GM21423 (cell line): ENCODE results near the gene TPM3.
A peak's percentile ranks its signal among the peaks of the same experiment; 100 is the strongest.
"Not testable (repeated sequence)": the region's sequence is repeated elsewhere in the genome, so short reads cannot be mapped to it uniquely, and the experiment has no call there.

Experiments
- ATAC-seq: cut with Tn5 transposase; IDR thresholded peaks from one replicate; pipeline ENCODE4 v1.9.1; 2021; ENCODE audit warnings: mild to moderate bottlenecking, moderate library complexity; ENCODE audit not compliant: unreplicated experiment

The TPM3 gene

GRCh38 chr1:154170547-154171222, 21.2 kb downstream of the TPM3 start:
- no peak for ATAC-seq

GRCh38 chr1:154167461-154167860, 24.4 kb downstream of the TPM3 start:
- no peak for ATAC-seq

GRCh38 chr1:154166207-154166606, 25.7 kb downstream of the TPM3 start:
- ATAC-seq = no peak

- no peak for ATAC-seq
These were observed 32.3 kb downstream of the TPM3 start for GRCh38 chr1:154159554-154159953.

GRCh38 chr1:154158307-154159125, 33.4 kb downstream of the TPM3 start:
- ATAC-seq = no peak

- peak; percentile 74 for ATAC-seq
These were observed 34.2 kb downstream of the TPM3 start for GRCh38 chr1:154157520-154158306.

GRCh38 chr1:154155251-154155650, 36.6 kb downstream of the TPM3 start:
- no peak for ATAC-seq

GRCh38 chr1:154154534-154155191, 37.2 kb downstream of the TPM3 start, which contains the start of gene NUP210L:
TSS of gene NUP210L (minus strand) at chr1:154155073.
- ATAC-seq = no peak

GRCh38 chr1:154154053-154154452, 37.8 kb downstream of the TPM3 start:
- no peak for ATAC-seq

GRCh38 chr1:154151311-154151710, 40.6 kb downstream of the TPM3 start:
- no peak for ATAC-seq

- no peak for ATAC-seq
These were observed 43.1 kb downstream of the TPM3 start for GRCh38 chr1:154148807-154149206.

GRCh38 chr1:154147505-154147904, 44.4 kb downstream of the TPM3 start:
- not testable (repeated sequence) for ATAC-seq

- ATAC-seq = no peak
These were observed 45.9 kb downstream of the TPM3 start for GRCh38 chr1:154145986-154146385.

- ATAC-seq = no peak
These were observed 49.5 kb downstream of the TPM3 start for GRCh38 chr1:154142358-154142757.

- ATAC-seq = no peak
These were observed 50.7 kb downstream of the TPM3 start for GRCh38 chr1:154141240-154141639.

- no peak for ATAC-seq
These were observed 54.0 kb downstream of the TPM3 start for GRCh38 chr1:154137888-154138287.

GRCh38 chr1:154133256-154133655, 58.6 kb downstream of the TPM3 start:
- no peak for ATAC-seq

- ATAC-seq = no peak
These were observed 62.4 kb downstream of the TPM3 start for GRCh38 chr1:154129391-154129970.

GRCh38 chr1:154123205-154123604, 68.7 kb downstream of the TPM3 start:
- not testable (repeated sequence) for ATAC-seq

- ATAC-seq = no peak
These were observed 74.3 kb downstream of the TPM3 start for GRCh38 chr1:154117642-154118041.

- ATAC-seq = no peak
These were observed 76.7 kb downstream of the TPM3 start for GRCh38 chr1:154115180-154115579.
